GM21367 (cell line): ENCODE measurements around the gene ZNRF4.
"Not testable (repeated sequence)": the region's sequence is repeated elsewhere in the genome, so short reads cannot be mapped to it uniquely, and the experiment has no call there.

ENCODE experiments used
- ATAC-seq: cut with Tn5 transposase; IDR thresholded peaks from one replicate; pipeline ENCODE4 v1.9.1; 2021; ENCODE audit not compliant: unreplicated experiment

Gene ZNRF4

DNA sequence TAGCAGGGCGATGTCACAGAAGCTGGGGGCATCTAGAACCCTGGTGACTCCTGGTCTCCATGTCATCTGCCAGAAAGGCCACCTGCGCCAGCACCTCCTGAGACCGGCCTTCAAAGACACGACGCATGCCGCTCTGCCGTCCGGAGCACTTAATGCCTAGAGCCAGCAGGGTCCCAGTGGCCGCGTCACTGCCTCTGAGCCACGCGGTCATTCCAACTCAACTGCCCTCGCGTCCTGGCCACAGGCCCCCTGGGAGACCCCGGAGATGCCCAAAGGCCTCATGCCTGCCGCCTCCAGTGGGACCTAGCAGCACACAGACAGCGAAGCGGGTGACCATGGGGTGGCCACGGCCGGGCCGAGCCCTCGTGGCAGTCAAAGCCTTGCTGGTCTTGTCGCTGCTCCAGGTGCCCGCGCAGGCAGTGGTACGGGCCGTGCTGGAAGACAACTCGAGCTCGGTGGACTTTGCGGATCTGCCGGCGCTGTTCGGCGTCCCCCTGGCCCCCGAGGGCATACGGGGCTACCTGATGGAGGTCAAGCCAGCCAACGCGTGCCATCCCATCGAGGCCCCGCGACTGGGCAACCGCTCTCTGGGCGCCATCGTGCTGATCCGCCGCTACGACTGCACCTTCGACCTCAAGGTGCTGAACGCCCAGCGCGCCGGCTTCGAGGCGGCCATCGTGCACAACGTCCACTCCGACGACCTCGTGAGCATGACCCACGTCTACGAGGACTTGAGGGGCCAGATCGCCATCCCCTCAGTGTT is at the start of gene ZNRF4:
Gene ZNRF4 (plus strand): TSS at position 51 of the 763 bp plus-strand sequence. CDS start 75 bp downstream, at position 126.
- ATAC-seq: no peak

DNA sequence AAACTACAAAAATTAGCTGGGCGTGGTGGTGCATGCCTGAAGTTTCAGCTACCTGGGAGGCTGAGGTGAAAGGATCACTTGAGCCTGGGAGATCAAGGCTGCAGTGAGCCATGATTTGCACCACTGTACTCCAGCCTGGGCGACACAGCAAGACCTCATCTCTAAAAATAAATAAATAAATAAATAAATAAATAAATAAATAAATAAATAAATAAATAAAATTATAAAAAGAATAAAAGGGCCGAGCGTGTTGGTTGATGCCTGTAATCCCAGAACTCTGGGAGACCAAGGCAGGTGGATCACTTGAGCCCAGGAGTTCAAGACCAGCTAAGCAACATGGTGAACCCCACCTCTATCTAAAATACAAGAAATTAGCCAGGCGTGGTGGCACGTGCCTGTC is 49.0 kb upstream of the ZNRF4 start:
- ATAC-seq: not testable (repeated sequence)

- no peak for ATAC-seq
Measured at GRCh38 chr19:5406816-5407215, 48.4 kb upstream of the ZNRF4 start.

DNA sequence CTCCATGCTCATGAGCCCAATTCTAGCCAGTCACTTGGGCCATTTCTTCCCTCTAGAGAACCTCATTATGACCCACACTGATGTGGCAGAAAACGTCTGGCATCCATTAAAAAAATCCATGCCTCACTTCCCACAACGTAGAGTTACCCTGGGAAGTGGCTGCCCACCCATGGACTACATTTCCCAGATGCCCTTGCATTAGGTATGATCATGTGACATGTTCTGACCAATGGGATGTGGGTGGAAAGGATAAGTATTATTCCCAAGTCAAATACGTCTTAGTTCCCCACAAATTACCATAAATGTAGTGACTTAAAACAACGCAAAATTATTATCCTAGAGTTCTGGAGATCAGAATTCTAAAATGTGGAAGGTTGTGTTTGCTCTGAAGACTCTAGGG is 47.9 kb upstream of the ZNRF4 start:
- ATAC-seq: no peak

GRCh38 chr19:5417495-5418436 is 37.5 kb upstream of the ZNRF4 start:
- no peak for ATAC-seq

DNA sequence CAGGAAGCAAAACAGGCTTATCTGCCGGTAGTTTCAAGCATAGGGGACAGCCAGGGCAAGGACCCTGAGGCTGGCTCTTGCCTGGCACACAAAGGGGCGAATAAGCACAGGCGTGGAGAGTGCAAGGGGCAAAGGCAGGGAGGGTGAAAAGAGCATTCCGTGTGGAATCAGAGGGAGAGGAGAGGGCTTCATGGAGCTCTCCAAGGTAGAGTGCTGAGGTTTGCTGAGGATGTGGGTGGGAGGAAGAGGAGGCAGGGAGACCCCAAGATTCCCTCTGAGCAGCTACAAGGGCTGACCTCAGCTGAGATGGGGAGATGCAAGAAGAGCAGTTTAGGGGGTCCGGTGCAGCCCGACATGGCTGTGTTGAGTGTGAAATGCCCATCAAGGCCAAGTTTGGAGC is 36.5 kb upstream of the ZNRF4 start:
- no peak for ATAC-seq

DNA sequence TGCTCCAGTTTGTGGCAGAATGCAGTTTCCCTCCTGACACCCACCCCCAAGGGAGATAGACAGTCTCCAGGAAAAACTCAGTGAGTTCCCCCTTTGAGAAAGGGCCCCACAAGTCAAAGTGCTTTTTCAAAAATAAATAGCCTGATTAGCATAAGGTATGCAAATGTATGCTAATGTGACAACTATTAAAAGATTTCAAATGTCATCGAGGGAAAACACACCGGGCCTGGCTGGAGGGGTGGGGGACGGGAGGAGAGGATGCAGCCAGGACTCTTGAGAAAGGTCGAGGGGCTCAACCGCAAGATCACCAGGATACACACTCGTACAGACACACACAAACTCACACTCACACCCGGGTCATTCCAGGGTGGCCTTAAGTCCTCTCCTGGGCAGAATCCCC is 34.3 kb upstream of the ZNRF4 start:
- ATAC-seq: no peak

- no peak for ATAC-seq
Measured at GRCh38 chr19:5423567-5424125, 31.6 kb upstream of the ZNRF4 start.

DNA sequence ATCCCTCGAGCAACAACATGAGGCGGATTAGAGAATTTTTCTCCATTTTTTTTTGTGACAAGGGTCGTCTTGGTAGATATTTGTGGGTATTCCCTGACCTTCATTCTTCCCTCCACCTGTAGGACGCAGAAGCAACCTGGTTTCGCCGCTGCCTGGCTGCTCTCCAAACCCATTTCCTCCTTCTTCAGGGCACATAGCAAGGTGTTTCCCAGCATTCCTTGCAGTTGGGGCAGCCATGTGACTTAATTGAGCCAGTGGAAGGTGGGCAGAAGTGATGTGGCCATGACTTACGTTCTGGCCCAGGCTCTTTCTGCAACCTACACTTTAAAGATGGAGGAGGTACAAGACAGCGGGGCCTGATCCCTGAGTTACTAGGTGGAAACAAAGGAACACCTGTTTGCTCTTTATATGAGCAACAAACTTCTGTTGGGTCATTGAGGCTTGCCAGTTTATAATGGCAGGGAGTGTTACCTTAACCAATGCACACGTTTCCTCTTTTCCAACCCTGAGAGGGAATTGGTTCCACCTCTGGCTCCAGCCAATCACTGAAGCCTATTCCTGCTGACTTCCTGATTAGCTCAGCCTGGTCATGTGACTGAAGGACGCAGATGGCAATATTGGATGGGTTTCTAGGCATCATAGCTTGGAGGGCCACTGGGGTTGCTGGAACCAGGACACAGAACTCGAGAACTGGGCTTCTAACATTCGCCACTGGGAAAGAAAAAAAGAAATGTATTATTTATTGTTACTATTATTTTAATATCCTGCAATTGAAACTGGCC is 30.8 kb upstream of the ZNRF4 start:
- ATAC-seq: no peak

DNA sequence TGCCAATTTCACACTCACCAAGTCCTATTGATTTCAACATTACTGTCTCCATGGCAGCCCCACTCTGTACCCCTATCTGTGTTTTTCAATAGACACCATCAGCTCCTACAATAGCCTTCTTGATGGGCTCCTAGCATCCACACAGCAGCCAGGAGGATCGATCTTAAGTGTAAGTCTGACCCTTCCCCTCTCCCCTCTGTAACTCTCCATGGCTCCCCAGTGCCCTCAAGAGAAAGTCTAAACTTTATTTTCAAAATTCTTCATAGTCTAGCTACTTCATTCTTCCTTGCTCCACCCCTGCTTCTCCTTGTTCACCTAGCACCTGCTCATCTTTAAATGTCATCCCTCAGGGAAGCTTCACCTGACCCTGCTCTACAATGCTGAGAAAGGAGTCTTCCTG is 30.0 kb upstream of the ZNRF4 start:
- no peak for ATAC-seq

GRCh38 chr19:5430237-5430636 is 25.0 kb upstream of the ZNRF4 start:
- ATAC-seq: no peak

DNA sequence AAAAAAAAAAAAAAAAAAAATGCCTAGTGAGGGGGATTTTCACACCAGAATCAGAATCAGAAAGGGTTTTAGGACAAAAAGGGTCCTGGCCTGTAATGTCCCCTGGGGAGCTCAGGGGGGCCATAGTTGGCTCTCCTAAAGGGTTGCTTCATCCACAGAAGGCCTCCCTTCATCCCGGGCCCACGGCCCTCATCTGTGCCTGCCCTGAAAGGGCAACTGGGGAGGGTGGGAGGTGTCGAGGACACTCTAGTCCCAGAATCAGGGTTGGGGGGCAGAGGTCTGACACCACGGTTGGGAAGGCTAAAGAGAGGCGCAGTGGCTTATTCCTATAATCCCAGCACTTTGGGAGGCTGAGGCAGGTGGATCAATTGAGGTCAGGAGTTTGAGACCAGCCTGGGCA is 22.5 kb upstream of the ZNRF4 start:
- ATAC-seq: no peak

DNA sequence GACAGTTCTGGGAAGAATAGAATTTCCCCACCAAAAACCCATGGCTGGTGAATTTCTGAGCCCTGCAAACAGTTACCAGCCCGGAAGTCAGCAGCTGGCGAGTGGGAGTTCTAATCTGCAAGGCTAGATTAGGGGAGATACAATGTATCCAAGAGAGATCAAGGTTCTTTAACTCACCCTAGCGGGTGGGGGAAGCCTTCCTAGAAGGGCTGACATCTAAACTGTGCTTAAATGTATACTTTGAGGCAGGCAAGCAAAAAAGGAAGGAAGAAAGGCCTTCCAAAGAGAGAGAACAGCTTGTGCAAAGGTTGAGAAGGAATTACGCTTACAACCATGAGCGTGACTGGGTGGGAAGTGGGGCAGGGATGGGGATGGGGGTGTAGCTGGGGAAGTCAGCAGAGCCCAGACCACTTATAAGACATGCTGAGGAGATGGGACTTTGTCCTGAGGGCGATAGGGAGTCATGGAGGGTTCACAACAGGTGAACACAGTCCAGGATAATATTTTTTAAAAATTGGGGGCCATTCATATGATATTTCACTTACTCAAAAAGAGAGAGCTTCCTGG is 20.8 kb upstream of the ZNRF4 start:
- no peak for ATAC-seq

DNA sequence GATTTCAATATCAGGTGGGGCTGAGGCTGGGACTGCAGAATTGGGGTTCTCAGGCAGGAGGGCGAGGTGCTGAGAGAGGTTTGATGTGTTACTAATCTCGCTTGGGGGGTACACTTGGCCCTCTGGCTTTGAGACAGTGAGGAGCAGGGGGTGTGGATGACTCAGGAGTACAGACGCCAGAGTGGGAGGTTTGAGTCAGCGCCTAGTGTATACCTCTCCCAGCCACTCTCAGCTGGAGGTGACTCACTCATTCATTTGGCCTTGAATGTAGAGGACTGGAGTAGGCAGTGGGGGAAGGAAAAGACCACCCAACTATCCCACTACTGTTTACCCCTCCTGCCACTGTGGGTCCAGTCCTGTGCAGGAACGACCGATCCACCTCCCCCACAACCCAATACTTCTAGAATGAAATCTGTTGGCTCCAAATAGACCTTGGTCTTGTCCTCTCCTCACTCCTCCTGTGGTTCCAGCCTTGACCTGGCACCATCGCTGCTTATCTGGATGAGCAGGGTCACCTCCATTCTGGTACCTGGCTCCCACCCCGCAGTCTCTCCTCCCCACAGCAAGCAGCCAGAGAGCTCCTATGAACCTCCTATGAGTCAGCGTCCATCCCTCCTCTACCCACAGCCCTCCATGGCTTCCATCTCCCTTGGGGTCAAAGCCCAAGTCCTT is 20.1 kb upstream of the ZNRF4 start:
- no peak for ATAC-seq

DNA sequence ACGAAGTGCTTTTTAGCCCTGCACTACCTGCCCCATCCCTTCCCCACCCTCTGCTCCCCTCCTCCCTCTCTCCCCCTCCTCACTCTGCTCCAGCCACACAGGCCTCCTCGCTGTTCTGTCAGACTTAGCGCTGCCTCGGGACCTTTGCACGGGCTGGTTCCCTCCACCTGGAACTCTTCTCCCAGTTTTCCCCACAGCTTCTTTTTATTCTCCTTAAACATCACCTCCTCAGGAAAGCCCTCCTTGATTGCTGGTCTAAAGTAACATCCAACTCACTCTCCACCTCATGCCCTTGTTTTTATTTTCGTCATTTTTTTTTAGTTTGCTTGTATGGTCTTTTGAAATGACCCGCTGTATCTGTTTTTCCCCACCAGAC is 19.6 kb upstream of the ZNRF4 start:
- no peak for ATAC-seq

DNA sequence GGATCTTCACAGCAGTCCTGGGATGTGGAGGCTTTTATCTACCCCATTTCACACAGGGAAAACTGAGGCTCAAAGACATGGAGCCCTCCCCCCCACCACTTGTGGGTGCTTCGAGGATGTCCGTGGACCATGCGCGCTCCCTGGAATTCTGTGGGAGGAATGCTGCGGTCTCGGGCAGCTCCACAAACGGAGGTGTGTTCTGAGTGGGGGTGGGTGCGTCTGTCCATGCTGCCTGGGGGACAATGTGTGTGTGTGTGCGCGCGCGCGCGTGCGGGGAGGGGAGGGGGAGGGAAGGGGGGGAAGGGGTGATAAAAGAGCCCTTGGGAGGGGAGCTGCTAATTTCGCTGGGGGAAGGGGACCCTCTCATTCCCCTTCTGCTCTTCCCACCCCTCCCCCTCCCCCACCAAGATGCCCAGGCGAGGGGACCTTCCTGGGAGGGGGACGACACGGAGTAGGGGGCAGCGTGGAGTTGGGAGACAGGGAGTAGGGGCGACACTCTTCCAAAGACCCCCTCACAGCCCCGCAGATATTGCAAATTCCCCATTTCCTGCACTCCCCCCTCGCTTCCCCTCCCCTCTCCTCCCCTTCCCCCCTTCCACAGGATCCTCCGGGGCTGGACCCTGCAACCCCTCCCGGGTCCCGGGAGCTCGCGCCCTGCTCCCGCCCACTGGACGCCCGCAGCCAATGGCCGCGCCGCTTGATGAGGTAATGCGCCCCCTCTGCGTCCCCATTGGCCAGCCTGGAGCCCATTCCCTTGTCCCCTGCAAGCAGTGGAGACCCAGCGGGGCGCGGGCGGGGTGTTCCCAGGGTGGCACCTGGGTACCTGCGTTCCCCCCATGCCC is 18.9 kb upstream of the ZNRF4 start:
- no peak for ATAC-seq

- ATAC-seq: no peak
Measured at GRCh38 chr19:5436948-5437306, 18.3 kb upstream of the ZNRF4 start.

DNA sequence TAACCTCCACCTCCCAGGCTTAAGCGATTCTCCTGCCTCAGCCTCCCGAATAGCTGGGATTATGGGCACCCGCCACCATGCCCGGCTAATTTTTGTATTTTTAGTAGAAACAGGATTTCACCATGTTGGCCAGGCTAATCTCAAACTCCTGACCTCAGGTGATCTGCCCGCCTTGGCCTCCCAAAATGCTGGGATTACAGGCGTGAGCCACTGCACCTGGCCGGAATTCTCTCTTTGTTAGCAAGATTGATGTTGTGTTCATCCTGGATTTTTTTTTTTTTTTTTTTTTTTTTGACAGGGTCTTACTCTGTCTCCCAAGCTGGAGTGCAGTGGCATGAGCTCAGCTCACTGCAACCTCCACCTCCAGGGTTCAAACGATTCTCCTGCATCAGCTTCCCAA is 16.5 kb upstream of the ZNRF4 start:
- ATAC-seq: not testable (repeated sequence)

GRCh38 chr19:5439452-5439851 is 15.8 kb upstream of the ZNRF4 start:
- ATAC-seq: no peak
